HS-27A (cell line): ENCODE measurements around the gene SENP1.
"Not testable (repeated sequence)": the region's sequence is repeated elsewhere in the genome, so short reads cannot be mapped to it uniquely, and the experiment has no call there.

Experiments
- DNase-seq: peaks from one replicate; pipeline ENCODE4 v3.0.0-alpha.2; 2012; ENCODE audit warnings: low read depth, missing footprints

SENP1 gene

DNA sequence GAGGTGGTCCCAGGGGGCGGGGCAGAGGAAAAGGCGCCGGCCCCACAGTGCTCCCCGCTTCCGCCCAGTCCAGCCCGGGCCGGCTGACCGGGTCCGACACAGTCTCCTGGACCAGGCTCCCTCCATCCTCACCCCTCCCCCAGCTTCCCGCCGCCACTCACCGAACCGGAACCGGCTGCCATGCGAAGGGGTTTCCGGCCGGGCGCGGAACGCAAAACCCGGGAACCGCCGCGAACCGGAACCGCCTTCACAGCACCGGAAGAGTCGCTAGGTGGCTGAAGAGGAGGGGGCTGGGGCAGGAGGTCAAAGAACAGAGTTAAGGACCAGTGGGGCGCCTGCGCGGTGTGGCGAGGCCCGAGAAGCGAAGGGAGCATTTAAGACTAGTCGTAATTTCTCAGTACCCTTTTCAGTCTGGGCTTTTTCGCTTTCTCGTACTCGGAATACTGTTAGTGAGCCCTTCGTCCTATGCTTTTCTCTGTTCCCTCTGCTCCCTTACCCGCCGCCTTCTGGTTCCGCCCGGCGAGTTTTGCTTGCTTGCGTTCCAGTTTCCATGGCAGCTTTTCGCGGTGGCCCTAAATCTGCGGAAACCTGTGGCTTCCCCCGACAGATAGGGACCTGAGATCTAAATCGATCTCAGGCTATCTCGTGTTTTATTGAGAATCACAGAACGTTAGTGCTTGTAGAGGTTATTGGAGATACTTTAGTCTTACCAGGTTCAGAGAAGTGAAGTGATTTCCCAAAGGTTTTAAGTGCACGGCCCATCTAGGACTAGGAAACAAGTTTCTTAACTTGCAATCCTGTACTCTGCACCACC is at the start of gene SENP1:
SENP1 (minus strand) TSS at position 213 of the 814 bp plus-strand sequence. CDS start 4,607 bp downstream, outside the sequence.
- peak; percentile 73 for DNase-seq

DNA sequence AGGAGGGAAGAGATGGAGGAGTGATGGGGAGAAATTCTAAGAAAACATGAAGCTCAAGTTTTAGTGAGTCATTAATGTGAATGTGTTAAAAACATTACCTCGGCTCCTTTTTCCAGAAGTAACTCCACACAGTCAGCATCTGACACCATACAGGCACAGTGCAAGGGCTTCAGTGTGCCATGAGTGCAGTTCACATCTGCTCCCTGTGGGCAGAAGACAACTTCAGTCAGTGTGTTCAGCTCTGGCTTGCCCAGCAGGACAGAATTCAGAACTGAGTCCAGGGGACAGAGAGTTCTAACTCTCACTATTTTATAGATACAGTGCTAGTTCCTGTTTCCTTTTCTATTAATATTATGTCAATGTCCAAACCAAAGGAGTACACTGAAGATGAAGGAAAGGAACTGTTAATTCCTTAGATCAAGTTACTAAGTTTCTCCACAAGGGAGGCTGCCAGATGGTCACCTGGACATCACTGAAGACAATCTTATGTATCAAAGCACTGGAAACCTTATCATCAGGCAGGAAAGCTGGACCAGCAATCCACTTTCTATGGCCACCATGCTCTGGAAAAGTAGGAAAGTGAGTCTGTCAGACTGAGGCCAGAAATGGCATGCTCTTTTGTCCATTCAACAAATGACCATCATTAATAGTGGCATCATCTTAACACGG is 45.4 kb upstream of the SENP1 start:
- no peak for DNase-seq

GRCh38 chr12:48145981-48146380 is 40.1 kb upstream of the SENP1 start:
- DNase-seq = no peak

- DNase-seq = no peak
Measured at GRCh38 chr12:48143898-48144297, 38.0 kb upstream of the SENP1 start.

DNA sequence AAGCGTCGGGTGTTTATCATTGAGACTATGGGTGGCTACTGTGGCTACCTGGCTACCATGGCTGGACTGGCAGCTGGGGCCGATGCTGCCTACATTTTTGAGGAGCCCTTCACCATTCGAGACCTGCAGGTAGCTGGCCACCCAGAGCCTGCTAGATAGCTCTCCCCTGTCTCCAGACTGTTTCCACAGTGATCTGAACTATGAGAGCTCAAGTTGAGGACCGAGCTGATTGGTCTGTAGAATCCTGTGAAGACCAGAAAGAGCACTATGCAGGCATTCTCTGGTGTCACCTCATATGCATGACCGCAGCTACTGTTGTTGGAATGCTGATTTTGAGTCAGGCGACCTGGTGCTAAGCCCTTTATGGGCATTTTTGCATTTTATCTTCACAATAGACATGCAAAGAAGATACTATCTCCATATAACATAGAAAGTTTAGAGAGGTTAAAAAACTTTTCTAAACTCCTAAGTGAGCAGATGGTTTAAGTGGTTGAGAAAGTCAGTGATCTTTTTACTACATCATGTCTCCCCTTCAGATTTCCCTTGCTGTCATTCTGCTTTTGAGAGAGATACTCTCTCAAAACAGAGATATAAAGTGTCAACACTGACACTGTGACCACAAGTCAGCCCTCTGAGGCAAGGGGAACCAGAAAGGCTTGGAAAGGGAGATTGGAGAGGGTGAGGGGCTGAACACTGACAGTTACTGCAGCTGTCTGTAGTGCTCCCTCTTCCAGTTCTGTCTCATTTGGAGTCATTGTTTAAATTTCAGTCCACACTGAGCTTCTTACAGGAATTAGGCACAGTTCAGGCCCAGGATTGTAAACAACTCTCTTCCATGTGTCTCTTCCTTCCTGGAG is 37.2 kb upstream of the SENP1 start:
- no peak for DNase-seq

DNA sequence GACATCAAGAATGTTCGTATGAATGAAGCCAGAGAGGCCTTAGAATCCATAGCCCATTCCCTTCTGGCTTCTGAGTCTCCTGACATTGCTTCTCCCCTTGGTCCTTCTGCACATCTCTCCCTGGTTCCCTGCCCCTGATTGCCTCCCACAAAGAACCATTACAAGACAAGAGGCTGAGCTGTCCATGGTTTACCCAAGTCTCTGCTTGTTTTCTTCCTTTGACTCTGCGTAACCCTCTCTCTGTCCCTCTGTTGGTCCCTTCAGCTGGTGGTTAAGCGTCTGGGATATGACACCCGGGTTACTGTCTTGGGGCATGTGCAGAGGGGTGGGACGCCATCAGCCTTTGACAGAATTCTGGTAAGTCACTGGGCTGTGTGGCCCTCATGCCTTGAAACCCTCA is 29.1 kb upstream of the SENP1 start:
- no peak for DNase-seq

DNA sequence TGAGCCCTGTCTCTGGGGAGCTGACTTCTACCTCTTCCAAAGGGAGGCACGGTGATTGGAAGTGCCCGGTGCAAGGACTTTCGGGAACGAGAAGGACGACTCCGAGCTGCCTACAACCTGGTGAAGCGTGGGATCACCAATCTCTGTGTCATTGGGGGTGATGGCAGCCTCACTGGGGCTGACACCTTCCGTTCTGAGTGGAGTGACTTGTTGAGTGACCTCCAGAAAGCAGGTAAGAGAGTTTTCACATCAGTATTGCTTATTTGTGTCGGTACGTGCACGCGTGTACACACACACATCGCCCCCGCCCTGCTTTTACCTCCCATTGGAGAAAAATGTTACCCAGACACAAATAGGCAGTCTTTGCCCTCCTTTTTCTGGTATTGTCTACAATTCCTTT is 26.9 kb upstream of the SENP1 start:
- DNase-seq = no peak

GRCh38 chr12:48131517-48131916 is 25.6 kb upstream of the SENP1 start:
- DNase-seq = no peak

DNA sequence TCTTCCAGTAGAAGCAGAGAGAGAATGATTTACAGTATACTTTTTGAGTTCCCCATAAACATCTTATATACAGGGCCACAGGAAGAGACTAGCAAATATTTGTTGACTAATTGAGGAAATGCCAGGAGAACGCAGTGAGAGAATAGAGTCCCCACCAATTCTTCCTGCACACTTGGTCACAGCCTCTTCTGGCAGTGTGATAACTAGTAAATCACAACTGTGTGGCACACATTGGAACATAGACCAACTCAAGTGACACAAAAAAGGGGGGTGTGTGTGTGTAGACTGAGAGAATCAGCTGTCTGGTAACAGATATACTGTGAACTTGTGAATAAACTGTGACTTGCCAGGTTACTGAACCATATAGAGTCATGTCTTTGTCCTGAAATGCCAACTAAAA is 23.5 kb upstream of the SENP1 start:
- DNase-seq = no peak

- DNase-seq = no peak
Measured at GRCh38 chr12:48128800-48129199, 22.9 kb upstream of the SENP1 start.

DNA sequence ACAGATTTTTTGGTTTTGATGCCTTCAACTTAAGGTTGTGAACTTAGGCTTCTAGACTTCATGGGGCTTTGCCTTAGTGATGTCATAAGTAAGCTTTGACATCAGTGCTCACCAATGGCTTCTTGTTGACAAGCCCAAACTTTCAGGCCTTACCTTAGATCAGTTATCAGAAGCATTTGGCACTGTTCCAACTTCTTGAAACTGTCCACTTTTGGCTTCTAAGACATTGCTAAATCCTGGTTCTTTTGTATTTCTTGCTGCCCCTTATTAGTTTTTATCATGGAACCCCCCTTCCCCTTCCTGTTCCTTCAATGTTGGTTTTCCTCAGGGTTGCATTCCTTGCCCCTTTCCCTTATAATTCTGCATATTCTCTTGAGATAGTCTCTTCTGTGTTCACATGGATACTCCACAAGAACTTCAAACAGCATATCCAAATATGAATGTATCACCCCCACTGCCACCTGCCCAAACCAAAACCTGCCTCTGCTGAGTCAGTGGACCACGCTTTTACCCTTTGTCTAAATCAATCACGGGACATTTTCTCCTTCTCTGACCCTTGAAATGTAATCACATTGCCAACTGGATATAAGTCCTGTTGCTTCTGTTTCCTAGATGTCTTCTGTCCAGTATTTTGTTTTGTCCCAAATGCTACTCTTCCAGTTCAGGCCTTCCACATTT is 21.2 kb upstream of the SENP1 start:
- DNase-seq = no peak

DNA sequence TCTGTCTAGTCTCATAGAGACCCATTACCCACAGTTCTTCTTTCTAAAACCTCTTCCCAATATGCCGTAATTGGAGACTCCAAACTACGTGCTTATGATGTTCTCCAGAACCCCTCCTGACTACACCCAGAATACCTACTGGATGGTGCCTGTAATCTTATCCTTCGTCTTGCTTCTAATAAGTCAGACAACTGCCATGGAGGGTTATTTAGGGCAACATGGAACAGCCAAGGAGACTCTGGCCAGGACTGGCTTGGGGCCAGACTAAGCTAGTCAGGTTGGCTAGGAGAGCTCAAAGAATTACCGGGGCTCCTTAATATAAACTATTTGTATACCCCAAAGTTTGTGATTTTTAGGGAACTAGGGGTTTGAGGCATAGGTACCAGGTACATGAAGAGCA is 20.1 kb upstream of the SENP1 start:
- no peak for DNase-seq

DNA sequence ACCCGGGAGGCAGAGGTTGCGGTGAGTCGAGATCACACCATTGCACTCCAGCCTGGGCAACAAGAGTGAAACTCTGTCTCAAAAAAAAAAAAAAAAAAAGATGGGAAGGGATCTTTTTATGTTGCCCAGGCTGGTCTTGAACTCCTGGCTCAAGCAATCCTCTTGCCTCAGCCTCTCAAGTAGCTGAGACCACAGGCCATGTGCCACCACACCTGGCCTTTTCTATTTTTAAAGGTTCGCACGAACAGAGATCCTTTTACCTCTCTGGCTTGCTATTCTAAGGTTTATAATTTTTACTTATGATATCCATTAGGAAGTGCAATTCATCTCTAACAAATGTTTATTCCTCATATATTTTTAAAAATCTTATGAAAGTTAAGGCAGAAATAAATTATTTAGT is 19.7 kb upstream of the SENP1 start:
- not testable (repeated sequence) for DNase-seq

- DNase-seq = no peak
Measured at GRCh38 chr12:48123169-48123568, 17.3 kb upstream of the SENP1 start.

GRCh38 chr12:48122065-48122834 is 16.4 kb upstream of the SENP1 start:
- no peak for DNase-seq

DNA sequence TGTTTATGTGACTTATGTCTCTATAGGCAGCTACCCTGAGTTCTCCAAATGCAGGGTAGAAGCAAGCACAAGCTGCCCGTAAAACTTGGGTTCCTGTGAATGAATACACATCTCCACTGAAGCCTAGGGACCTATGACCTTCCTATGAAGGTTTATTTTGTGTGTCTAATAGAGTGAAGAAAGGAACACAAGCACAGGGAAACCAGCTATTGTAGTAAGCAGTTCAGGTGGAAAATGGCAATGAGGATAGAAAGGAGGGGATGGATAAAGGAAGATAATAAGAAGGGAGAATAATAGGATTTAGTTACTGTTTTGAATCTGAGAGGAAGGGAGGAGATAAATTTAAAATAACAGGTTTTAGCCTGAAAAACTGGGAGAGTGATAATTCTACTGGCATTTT is 15.6 kb upstream of the SENP1 start:
- DNase-seq = no peak

DNA sequence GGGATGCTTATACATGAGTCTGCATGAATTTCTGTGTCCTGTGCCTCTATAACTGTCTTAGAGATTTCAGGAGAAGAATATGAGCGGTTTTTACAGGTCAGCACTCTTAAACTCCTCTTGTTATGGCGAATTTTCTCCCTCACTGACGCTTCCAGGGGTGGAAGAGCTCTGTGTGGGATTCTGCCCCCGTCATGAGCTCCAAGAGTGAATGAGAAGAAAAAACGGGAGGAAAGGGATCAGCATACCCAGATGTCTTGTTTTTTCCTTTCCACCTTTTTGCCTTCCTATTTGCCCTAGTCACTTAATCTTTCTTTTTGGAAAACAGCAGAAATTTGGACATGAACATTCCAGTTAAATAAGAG is 13.9 kb upstream of the SENP1 start:
- peak; percentile 7 for DNase-seq

DNA sequence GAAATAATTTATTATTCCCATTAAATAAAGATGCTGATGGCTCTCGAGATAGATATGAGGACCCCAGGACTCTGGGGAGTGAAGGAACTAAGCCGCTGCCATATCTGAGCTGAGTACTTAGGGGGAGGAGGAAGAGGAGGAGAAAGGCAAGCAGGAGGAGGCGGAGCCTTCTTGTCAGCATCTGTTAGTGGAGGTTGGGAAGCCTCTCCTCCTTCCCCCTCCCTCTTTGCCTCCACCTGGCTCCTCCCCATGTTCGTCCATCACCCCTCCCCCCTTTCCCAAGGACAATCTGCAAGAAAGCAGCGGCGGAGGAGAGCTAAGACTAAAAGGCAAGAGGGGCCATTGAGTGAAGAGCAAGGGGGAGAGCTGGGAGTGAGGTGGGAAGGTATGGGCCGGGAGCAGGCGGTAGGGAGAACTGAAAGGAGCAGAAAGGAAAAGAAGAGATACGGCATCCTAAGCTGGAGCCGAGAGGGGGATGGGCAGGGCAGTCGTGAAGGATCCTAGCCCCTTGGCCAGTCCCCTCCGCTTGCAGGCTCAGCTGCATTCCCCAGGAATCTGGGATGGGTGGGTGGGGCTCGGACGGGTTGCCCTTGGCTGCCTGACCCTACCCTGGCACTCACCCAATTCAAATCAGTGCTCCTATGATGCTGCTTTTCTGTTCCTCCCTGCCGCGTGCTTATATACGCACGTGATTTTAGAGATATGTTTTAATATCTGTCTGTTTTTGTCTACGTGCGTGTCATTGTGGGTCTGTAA is 13.4 kb upstream of the SENP1 start, which contains the start of gene PFKM:
PFKM (plus strand) TSS at position 287 of the 756 bp plus-strand sequence. CDS start 3,411 bp downstream, outside the sequence.
- DNase-seq = peak; percentile 68

DNA sequence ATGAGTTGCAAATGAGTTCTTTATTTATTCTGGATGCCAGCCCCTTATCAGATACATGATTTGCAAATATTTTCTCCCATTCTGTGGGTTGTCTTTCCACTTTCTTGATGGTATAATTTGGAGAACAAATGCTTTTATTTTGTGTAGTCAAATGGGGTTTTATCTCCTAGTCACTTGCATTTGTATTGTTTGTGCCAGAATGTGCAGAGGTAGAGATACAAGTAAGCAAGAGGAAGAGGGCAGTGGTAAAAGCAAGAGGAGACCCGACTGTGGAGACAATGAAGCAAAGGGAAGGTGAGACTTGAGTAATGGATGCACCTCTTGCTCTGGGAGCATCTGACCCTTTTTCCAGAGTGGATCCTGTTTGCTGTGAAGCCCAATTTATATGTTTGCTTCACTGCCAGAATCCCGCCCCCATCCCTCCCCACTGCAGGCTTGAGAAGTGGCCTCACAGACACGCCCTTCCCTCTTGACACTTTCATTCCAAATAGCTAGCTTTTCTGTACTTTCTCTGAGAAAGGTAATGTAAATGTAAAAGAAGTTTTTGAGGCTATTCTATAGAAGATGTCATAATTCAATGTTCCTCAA is 12.5 kb upstream of the SENP1 start:
- no peak for DNase-seq

GRCh38 chr12:48115957-48116356 is 10.1 kb upstream of the SENP1 start:
- no peak for DNase-seq
